HG03108 (cell line): ENCODE measurements around the gene FNDC8.
"Not testable (repeated sequence)": the region's sequence is repeated elsewhere in the genome, so short reads cannot be mapped to it uniquely, and the experiment has no call there.

ENCODE experiments used
- ATAC-seq: cut with Tn5 transposase; IDR thresholded peaks from one replicate; pipeline ENCODE4 v1.9.1; 2021; ENCODE audit warnings: moderate library complexity; ENCODE audit not compliant: unreplicated experiment

FNDC8 gene

GRCh38 chr17:35167666-35168065 is 46.3 kb downstream of the FNDC8 start:
- ATAC-seq, result no peak

- no peak for ATAC-seq
Measured at GRCh38 chr17:35169835-35170363, 48.5 kb downstream of the FNDC8 start.

- ATAC-seq, result no peak
Measured at GRCh38 chr17:35170968-35171771, 49.8 kb downstream of the FNDC8 start.

DNA sequence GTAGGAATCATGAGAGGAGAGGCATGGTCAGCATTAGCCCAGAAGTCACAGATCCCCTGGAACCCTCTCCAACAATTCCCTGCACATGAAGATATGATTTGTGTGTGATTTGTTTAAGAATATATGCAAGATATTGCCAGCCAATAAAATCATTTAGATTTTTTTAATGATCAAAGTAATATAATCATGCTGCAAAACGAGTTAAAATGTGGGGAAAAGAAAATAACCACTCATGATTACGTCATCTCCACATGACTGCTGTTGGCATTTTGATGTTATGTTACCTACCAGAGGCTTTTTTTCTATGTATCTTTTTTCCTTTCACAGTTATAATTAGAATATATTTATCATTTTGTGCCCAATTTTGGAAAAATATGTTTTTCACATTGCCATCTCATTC is 50.4 kb downstream of the FNDC8 start:
- ATAC-seq, result no peak

DNA sequence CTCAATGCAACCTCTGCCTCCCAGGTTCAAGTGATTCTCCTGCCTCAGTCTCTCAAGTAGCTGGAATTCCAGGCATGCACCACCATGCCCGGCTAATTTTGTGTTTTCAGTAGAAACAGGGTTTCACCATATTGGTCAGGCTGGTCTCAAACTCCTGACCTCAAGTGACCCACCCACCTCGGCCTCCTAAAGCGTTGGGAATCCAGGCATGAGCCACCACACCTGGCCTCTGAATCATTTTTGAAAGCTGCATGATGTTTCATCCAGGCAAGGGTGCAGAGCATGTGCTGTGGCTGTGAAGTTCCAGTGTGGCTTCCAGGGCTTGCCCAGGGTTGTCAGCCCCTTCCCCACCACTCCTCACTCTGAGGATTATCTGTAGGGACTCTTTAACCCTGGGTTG is 50.9 kb downstream of the FNDC8 start:
- not testable (repeated sequence) for ATAC-seq

DNA sequence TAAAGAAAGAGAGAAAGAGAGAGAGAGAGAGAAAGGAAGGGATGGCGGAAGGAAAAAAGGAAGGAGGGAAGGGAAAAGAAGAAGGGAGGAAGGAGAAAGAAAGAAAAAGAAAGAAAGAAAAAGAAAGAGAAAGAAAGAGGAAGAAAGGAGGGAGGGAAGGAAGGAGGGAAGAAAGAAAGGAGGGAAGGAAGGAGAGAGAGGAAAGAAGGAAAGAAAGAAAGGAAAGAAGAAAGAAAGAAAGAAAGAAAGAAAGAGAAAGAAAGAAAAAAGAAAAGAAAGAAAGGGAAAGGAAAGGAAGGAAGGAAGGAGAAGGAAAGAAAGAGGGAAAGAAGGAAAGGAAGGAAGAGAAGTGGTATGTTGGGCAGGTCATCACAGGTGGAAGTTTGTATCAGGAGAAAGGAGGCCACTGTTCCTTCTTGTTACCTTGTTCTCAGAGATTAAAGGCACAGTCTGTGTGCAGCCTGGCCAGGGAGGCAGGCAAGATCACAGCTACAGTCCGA is 53.5 kb downstream of the FNDC8 start:
- no peak for ATAC-seq

- ATAC-seq, result no peak
Measured at GRCh38 chr17:35175638-35176415, 54.4 kb downstream of the FNDC8 start.

DNA sequence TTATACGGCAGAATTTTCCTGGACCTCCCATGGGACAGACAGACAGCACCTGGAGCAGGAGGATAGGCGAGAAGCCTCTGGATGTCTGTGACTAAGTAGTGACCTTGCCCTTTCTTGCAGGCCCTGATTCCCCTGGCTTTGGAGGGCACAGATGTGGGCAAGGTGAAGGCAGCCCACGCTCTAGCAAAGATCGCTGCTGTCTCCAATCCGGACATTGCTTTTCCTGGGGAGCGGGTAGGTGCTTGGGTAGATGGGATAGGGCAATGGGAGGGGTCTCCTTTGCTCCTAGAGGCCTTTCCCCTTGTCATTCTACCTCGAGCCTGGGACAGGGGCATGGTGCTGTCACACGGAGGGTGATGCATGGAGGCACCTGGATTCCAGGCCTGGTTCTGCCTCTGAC is 55.5 kb downstream of the FNDC8 start:
- no peak for ATAC-seq

GRCh38 chr17:35179379-35179778 is 58.0 kb downstream of the FNDC8 start:
- ATAC-seq, result not testable (repeated sequence)
